ENCODE results near the gene CFAP221.

- TF ChIP-seq, protein P1, sequence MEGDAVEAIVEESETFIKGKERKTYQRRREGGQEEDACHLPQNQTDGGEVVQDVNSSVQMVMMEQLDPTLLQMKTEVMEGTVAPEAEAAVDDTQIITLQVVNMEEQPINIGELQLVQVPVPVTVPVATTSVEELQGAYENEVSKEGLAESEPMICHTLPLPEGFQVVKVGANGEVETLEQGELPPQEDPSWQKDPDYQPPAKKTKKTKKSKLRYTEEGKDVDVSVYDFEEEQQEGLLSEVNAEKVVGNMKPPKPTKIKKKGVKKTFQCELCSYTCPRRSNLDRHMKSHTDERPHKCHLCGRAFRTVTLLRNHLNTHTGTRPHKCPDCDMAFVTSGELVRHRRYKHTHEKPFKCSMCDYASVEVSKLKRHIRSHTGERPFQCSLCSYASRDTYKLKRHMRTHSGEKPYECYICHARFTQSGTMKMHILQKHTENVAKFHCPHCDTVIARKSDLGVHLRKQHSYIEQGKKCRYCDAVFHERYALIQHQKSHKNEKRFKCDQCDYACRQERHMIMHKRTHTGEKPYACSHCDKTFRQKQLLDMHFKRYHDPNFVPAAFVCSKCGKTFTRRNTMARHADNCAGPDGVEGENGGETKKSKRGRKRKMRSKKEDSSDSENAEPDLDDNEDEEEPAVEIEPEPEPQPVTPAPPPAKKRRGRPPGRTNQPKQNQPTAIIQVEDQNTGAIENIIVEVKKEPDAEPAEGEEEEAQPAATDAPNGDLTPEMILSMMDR (IDR thresholded peaks at IDR 0.05) = no peak
- no peak for TF ChIP-seq CBX8 (IDR thresholded peaks at IDR 0.05)
- TF ChIP-seq, protein P2, sequence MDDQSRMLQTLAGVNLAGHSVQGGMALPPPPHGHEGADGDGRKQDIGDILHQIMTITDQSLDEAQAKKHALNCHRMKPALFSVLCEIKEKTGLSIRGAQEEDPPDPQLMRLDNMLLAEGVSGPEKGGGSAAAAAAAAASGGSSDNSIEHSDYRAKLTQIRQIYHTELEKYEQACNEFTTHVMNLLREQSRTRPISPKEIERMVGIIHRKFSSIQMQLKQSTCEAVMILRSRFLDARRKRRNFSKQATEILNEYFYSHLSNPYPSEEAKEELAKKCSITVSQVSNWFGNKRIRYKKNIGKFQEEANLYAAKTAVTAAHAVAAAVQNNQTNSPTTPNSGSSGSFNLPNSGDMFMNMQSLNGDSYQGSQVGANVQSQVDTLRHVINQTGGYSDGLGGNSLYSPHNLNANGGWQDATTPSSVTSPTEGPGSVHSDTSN (IDR thresholded peaks at IDR 0.05) = no peak
- TF ChIP-seq USF2 (IDR thresholded peaks at IDR 0.05) = no peak
- TF ChIP-seq, protein P3, sequence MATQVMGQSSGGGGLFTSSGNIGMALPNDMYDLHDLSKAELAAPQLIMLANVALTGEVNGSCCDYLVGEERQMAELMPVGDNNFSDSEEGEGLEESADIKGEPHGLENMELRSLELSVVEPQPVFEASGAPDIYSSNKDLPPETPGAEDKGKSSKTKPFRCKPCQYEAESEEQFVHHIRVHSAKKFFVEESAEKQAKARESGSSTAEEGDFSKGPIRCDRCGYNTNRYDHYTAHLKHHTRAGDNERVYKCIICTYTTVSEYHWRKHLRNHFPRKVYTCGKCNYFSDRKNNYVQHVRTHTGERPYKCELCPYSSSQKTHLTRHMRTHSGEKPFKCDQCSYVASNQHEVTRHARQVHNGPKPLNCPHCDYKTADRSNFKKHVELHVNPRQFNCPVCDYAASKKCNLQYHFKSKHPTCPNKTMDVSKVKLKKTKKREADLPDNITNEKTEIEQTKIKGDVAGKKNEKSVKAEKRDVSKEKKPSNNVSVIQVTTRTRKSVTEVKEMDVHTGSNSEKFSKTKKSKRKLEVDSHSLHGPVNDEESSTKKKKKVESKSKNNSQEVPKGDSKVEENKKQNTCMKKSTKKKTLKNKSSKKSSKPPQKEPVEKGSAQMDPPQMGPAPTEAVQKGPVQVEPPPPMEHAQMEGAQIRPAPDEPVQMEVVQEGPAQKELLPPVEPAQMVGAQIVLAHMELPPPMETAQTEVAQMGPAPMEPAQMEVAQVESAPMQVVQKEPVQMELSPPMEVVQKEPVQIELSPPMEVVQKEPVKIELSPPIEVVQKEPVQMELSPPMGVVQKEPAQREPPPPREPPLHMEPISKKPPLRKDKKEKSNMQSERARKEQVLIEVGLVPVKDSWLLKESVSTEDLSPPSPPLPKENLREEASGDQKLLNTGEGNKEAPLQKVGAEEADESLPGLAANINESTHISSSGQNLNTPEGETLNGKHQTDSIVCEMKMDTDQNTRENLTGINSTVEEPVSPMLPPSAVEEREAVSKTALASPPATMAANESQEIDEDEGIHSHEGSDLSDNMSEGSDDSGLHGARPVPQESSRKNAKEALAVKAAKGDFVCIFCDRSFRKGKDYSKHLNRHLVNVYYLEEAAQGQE (IDR thresholded peaks at IDR 0.05) = no peak
- TF ChIP-seq MAX (IDR thresholded peaks at IDR 0.05) = no peak
- no peak for TF ChIP-seq CEBPB (IDR thresholded peaks at IDR 0.05)
Observed at GRCh38 chr2:119691189-119691588, 146.9 kb downstream of the CFAP221 start.

All from A549 (cell line).